ENCODE results near the gene COL20A1. TPM values are rescaled to one million over a fixed set of nuclear protein-coding genes. Genes with fewer than 3 reads are reported as not detected.

COL20A1 gene
- total and polyA plus RNA-seq, 9 donors: 0.10 to 0.54 (median 0.25) TPM; not detected in 5

GRCh38 chr20:63295846-63296245 lies 2.9 kb downstream of the COL20A1 start:
- H3K27me3 ChIP-seq: peaks cover 4% of the 10 kb centered on the region
- WGBS, 3 donors: 30 to 56% (median 31%) methylated on average over 16 to 20 of the region's 20 CpGs
- no peaks in the 10 kb centered on the region for H3K36me3 ChIP-seq
- no peak for DNase-seq
- no peak for TF ChIP-seq POLR2A (IDR thresholded peaks at IDR 0.05)
- TF ChIP-seq CTCF (IDR thresholded peaks at IDR 0.05): no peak
- TF ChIP-seq EP300 (IDR thresholded peaks at IDR 0.05): no peak
- no peak overlapping the region for H3K27ac ChIP-seq
- peaks cover 2% of the 10 kb centered on the region for H3K4me1 ChIP-seq (ENCODE audit: insufficient read depth)
- intact Hi-C loops (cut with DNase I): no loop called here
- H3K4me3 ChIP-seq: no peak overlapping the region
- H3K9me3 ChIP-seq: peaks cover 0 to 1% of the 10 kb centered on the region in 2 donors

GRCh38 chr20:63296531-63297299 lies 3.7 kb downstream of the COL20A1 start:
- H3K27me3 ChIP-seq: peaks cover 4% of the 10 kb centered on the region
- no peaks in the 10 kb centered on the region for H3K4me1 ChIP-seq (ENCODE audit: insufficient read depth)
- no peaks in the 10 kb centered on the region for H3K36me3 ChIP-seq
- no peak for DNase-seq
- intact Hi-C loops (cut with DNase I): no loop called here
- 10 to 19% (median 18%) methylated on average over 18 of the region's 18 CpGs for WGBS, 3 donors
- no peak overlapping the region for H3K4me3 ChIP-seq
- peaks cover 0 to 4% of the 10 kb centered on the region in 2 donors for H3K9me3 ChIP-seq
- H3K27ac ChIP-seq: no peak overlapping the region
- TF ChIP-seq EP300 (IDR thresholded peaks at IDR 0.05): no peak
- no peak for TF ChIP-seq CTCF (IDR thresholded peaks at IDR 0.05)
- no peak for TF ChIP-seq POLR2A (IDR thresholded peaks at IDR 0.05)

- Histone ChIP-seq H3K27ac (no peak overlapping the region), H3K9me3 (peaks cover 0 to 4% of the 10 kb centered on the region in 2 donors), H3K4me1 (ENCODE audit: insufficient read depth) (no peaks in the 10 kb centered on the region), H3K4me3 (no peak overlapping the region), H3K27me3 (peaks cover 4% of the 10 kb centered on the region), H3K36me3 (no peaks in the 10 kb centered on the region)
- no peak for DNase-seq
- no peak for TF ChIP-seq EP300 (IDR thresholded peaks at IDR 0.05)
- no peak for TF ChIP-seq CTCF (IDR thresholded peaks at IDR 0.05)
- no peak for TF ChIP-seq POLR2A (IDR thresholded peaks at IDR 0.05)
- 32 to 39% (median 33%) methylated on average over 10 to 11 of the region's 11 CpGs for WGBS, 3 donors
- intact Hi-C loops (cut with DNase I): no loop called here
Measured at GRCh38 chr20:63297371-63297781, 4.4 kb downstream of the COL20A1 start.

GRCh38 chr20:63297796-63298572 lies 5.0 kb downstream of the COL20A1 start:
- TF ChIP-seq EP300 (IDR thresholded peaks at IDR 0.05): no peak
- no peak for TF ChIP-seq CTCF (IDR thresholded peaks at IDR 0.05)
- no peak for TF ChIP-seq POLR2A (IDR thresholded peaks at IDR 0.05)
- H3K36me3 ChIP-seq: no peaks in the 10 kb centered on the region
- no peak for DNase-seq
- H3K9me3 ChIP-seq: peaks cover 0 to 4% of the 10 kb centered on the region in 2 donors
- no peak overlapping the region for H3K27ac ChIP-seq
- H3K4me3 ChIP-seq: no peak overlapping the region
- H3K27me3 ChIP-seq: peaks cover 4% of the 10 kb centered on the region
- intact Hi-C loops (cut with DNase I): no loop called here
- no peaks in the 10 kb centered on the region for H3K4me1 ChIP-seq (ENCODE audit: insufficient read depth)
- WGBS, 3 donors: 68 to 78% (median 72%) methylated on average over 16 of the region's 16 CpGs
